IMR-90 (cell line): ENCODE results near the gene SLC9A9. TPM values are rescaled to one million over a fixed set of nuclear protein-coding genes. Genes with fewer than 3 reads are reported as not detected.

Experiments used
- ATAC-seq: fragments of 200-7000 bp; cut with Tn5 transposase; 2 replicates; pipeline ENCODE4 v1.9.1; 2020; ENCODE audit warnings: low read depth, mild to moderate bottlenecking, moderate library complexity
- BruUV-seq: library from RNA; stranded (reverse); fragments of 400-500 nt; replicated peaks from 2 replicates; lab custom pipeline; 2021; lab: Mats Ljungman, UMichigan
- CTCF ChIA-PET: fragments of 300-600 bp; formaldehyde crosslinking; extraction: SDS; loops from one replicate; lab custom pipeline; 2021; ENCODE audit warnings: antibody characterized with exemption; lab: Yijun Ruan, JAX
- POLR2A ChIA-PET: fragments of 300-600 bp; sonication (Branson Sonifier 250); formaldehyde crosslinking; loops from one replicate; lab custom pipeline; 2022; ENCODE audit warnings: antibody characterized with exemption; ENCODE audit not compliant: unreplicated experiment; lab: Charles Lee
- DNase-seq: peaks from one replicate; pipeline ENCODE4 v3.0.0; 2013
- H2AFZ ChIP-seq: replicated peaks from 2 replicates; pipeline ENCODE3; 2013; ENCODE audit warnings: low read length, mild to moderate bottlenecking; ENCODE audit not compliant: poor library complexity
- H2AK5ac ChIP-seq: 2 replicates; pipeline ENCODE4 v1.6.1; 2013; ENCODE audit warnings: low read depth, low read length, inconsistent platforms
- H2AK9ac ChIP-seq: replicated peaks from 2 replicates; pipeline ENCODE3; 2013; ENCODE audit warnings: mild to moderate bottlenecking, low read depth, low read length, moderate library complexity; ENCODE audit not compliant: poor library complexity
- H2BK120ac ChIP-seq: 2 replicates; pipeline ENCODE4 v1.6.1; 2013; ENCODE audit warnings: low read depth, low read length, inconsistent platforms
- H2BK15ac ChIP-seq: 3 replicates; pipeline ENCODE4 v1.6.1; 2013; ENCODE audit warnings: low read depth, low read length, inconsistent platforms
- H2BK20ac ChIP-seq: 2 replicates; pipeline ENCODE4 v1.6.1; 2013; ENCODE audit warnings: low read depth, mild to moderate bottlenecking, inconsistent platforms, low read length, moderate library complexity
- H2BK5ac ChIP-seq: 2 replicates; pipeline ENCODE4 v1.6.1; 2013; ENCODE audit warnings: mild to moderate bottlenecking, low read depth, low read length, inconsistent platforms; ENCODE audit not compliant: poor library complexity, severe bottlenecking
- H3K14ac ChIP-seq: replicated peaks from 2 replicates; pipeline ENCODE4 v1.6.1; 2013; ENCODE audit warnings: low read depth, low read length, inconsistent platforms
- H3K18ac ChIP-seq: 2 replicates; pipeline ENCODE4 v1.6.1; 2013; ENCODE audit warnings: low read depth, low read length, control low read depth
- H3K23ac ChIP-seq: 2 replicates; pipeline ENCODE4 v1.6.1; 2013; ENCODE audit warnings: low read depth, low read length, inconsistent platforms
- H3K27ac ChIP-seq: 2 replicates; pipeline ENCODE4 v1.5.1; 2013; ENCODE audit warnings: mild to moderate bottlenecking, control low read depth, low read length; ENCODE audit not compliant: insufficient read depth
- H3K27me3 ChIP-seq: 2 replicates; pipeline ENCODE4 v1.6.1; 2013; ENCODE audit warnings: low read length; ENCODE audit not compliant: control insufficient read depth, insufficient read depth
- H3K36me3 ChIP-seq: 2 replicates; pipeline ENCODE4 v1.6.1; 2013; ENCODE audit warnings: low read length, mixed read lengths; ENCODE audit not compliant: control insufficient read depth, insufficient read depth
- H3K4ac ChIP-seq: 2 replicates; pipeline ENCODE4 v1.6.1; 2013; ENCODE audit warnings: low read depth, low read length, inconsistent platforms
- H3K4me1 ChIP-seq: 2 replicates; pipeline ENCODE4 v1.6.1; 2013; ENCODE audit warnings: low read length, mixed read lengths; ENCODE audit not compliant: control insufficient read depth, insufficient read depth
- H3K4me2 ChIP-seq: 2 replicates; pipeline ENCODE4 v1.6.1; 2013; ENCODE audit warnings: low read depth, mild to moderate bottlenecking, control low read depth, low read length, moderate library complexity
- H3K4me3 ChIP-seq: 2 replicates; pipeline ENCODE4 v1.5.1; 2013; ENCODE audit warnings: low read depth, mild to moderate bottlenecking, control low read depth, low read length, moderate library complexity; ENCODE audit not compliant: insufficient read depth
- H3K56ac ChIP-seq: 2 replicates; pipeline ENCODE4 v1.6.1; 2013; ENCODE audit warnings: low read length, inconsistent platforms; ENCODE audit not compliant: insufficient read depth; ENCODE audit errors: extremely low read depth
- H3K79me1 ChIP-seq, 2 experiments: 2 replicates each; pipeline ENCODE4 v1.6.1; 2013; ENCODE audit warnings: low read length in 2 of 2, inconsistent platforms in 1 of 2, low read depth in 1 of 2
- H3K9ac ChIP-seq: 2 replicates; pipeline ENCODE4 v1.6.1; 2013; ENCODE audit warnings: low read depth, low read length, control low read depth
- H3K9me1 ChIP-seq: 2 replicates; pipeline ENCODE4 v1.6.1; 2013; ENCODE audit warnings: low read length, inconsistent platforms; ENCODE audit not compliant: insufficient read depth
- H3K9me3 ChIP-seq: 2 replicates; pipeline ENCODE4 v1.6.1; 2013; ENCODE audit warnings: low read length; ENCODE audit not compliant: control insufficient read depth, insufficient read depth
- H4K20me1 ChIP-seq: 2 replicates; pipeline ENCODE4 v1.6.1; 2013; ENCODE audit warnings: low read length, inconsistent platforms; ENCODE audit not compliant: insufficient read depth
- H4K5ac ChIP-seq: 2 replicates; pipeline ENCODE4 v1.6.1; 2013; ENCODE audit warnings: mild to moderate bottlenecking, low read depth, low read length, control low read depth
- H4K8ac ChIP-seq, 2 experiments: 2 replicates each; pipeline ENCODE4 v1.6.1; 2013; ENCODE audit warnings: low read depth in 2 of 2, low read length in 2 of 2, control low read depth in 1 of 2, inconsistent platforms in 1 of 2
- H4K91ac ChIP-seq: 2 replicates; pipeline ENCODE4 v1.6.1; 2013; ENCODE audit warnings: low read depth, low read length, inconsistent platforms; ENCODE audit not compliant: insufficient read depth
- BHLHE40 ChIP-seq: fragments of 150-350 bp; IDR thresholded peaks from 2 replicates; pipeline ENCODE4 v1.6.1; 2016; ENCODE audit warnings: mild to moderate bottlenecking, low read depth, low read length
- CEBPB ChIP-seq: IDR thresholded peaks from 2 replicates; pipeline ENCODE4 v1.6.1; 2012; ENCODE audit warnings: low read depth, low read length, improper control_type of control experiment
- CHD1 ChIP-seq: IDR thresholded peaks from 2 replicates; pipeline ENCODE4 v1.6.1; 2012; ENCODE audit warnings: low read depth, low read length, improper control_type of control experiment
- CTCF ChIP-seq: conservative IDR thresholded peaks from 2 replicates; pipeline ENCODE4 v1.5.1; 2012; ENCODE audit warnings: mild to moderate bottlenecking, low read depth, low read length, improper control_type of control experiment
- ELK1 ChIP-seq: fragments of 150-350 bp; IDR thresholded peaks from 2 replicates; pipeline ENCODE4 v1.6.1; 2016; ENCODE audit warnings: low read depth, mild to moderate bottlenecking, low read length, moderate library complexity, borderline replicate concordance
- FOS ChIP-seq: fragments of 150-350 bp; IDR thresholded peaks from 2 replicates; pipeline ENCODE4 v1.6.1; 2016; ENCODE audit warnings: low read depth, low read length
- MAFK ChIP-seq: IDR thresholded peaks from 2 replicates; pipeline ENCODE4 v1.6.1; 2012; ENCODE audit warnings: low read depth, low read length, improper control_type of control experiment
- MAZ ChIP-seq: IDR thresholded peaks from 2 replicates; pipeline ENCODE4 v1.6.1; 2012; ENCODE audit warnings: low read depth, mild to moderate bottlenecking, low read length, improper control_type of control experiment, moderate library complexity, borderline replicate concordance
- MXI1 ChIP-seq: IDR thresholded peaks from 2 replicates; pipeline ENCODE4 v1.6.1; 2012; ENCODE audit warnings: low read depth, mild to moderate bottlenecking, low read length, moderate library complexity, borderline replicate concordance
- NFE2L2 ChIP-seq: fragments of 150-350 bp; IDR thresholded peaks from 2 replicates; pipeline ENCODE4 v1.6.1; 2016; ENCODE audit warnings: low read depth, mild to moderate bottlenecking, low read length
- POLR2A ChIP-seq: IDR thresholded peaks from 2 replicates; pipeline ENCODE4 v1.6.1; 2012; ENCODE audit warnings: mild to moderate bottlenecking, low read depth, low read length
- RAD21 ChIP-seq: IDR thresholded peaks from 2 replicates; pipeline ENCODE4 v1.6.1; 2012; ENCODE audit warnings: low read length, improper control_type of control experiment
- RCOR1 ChIP-seq: IDR thresholded peaks from 2 replicates; pipeline ENCODE4 v1.6.1; 2012; ENCODE audit warnings: mild to moderate bottlenecking, low read length, improper control_type of control experiment; ENCODE audit not compliant: insufficient replicate concordance
- RFX5 ChIP-seq: IDR thresholded peaks from 2 replicates; pipeline ENCODE4 v1.8.0; 2012; ENCODE audit warnings: low read depth, mild to moderate bottlenecking, low read length, moderate library complexity
- SMC3 ChIP-seq: fragments of 150-350 bp; IDR thresholded peaks from 2 replicates; pipeline ENCODE4 v1.6.1; 2016; ENCODE audit warnings: low read depth, mild to moderate bottlenecking, antibody characterized with exemption, low read length, moderate library complexity
- USF2 ChIP-seq: fragments of 150-350 bp; IDR thresholded peaks from 2 replicates; pipeline ENCODE4 v1.6.1; 2017; ENCODE audit warnings: mild to moderate bottlenecking, antibody characterized with exemption, low read length, low read depth
- WGBS, 2 experiments: methylation state at CpG; one replicate each; pipeline versions ENCODE4 v1.1.5 to v1.1.7; 2013; ENCODE audit warnings: missing lambda C conversion rate in 2 of 2; ENCODE audit not compliant: insufficient read length in 1 of 2; ENCODE audit errors: extremely low coverage in 2 of 2; 5-methylcytosine and 5-hydroxymethylcytosine counted together
- dilution Hi-C: fragments of 300-500 bp; cut with HindIII; formaldehyde crosslinking; loops from one replicate; pipeline ENCODE4 v1.14.3; 2018; ENCODE audit warnings: low sequenced_read_pairs; ENCODE audit not compliant: unreplicated experiment
- in situ Hi-C: fragments of 300-500 bp; cut with MboI; formaldehyde crosslinking; loops from 3 replicates; pipeline ENCODE4 v1.14.3; 2019; ENCODE audit warnings: low sequenced_read_pairs, inconsistent platforms, mixed read lengths
- intact Hi-C: fragments of 100-400 bp; cut with micrococcal nuclease; formaldehyde crosslinking; loops from 2 replicates; pipeline ENCODE4 v1.10.0; 2022
- polyA plus RNA-seq, 3 experiments: library from polyadenylated mRNA; depleted of rRNA; stranded (reverse); fragments of >200 nt; gene quantifications; 2 replicates each; pipeline ENCODE4 v1.2.3, GENCODE V29; 2012; ENCODE audit warnings: low replicate concordance in 1 of 3
- total RNA-seq: library from RNA; depleted of rRNA; stranded (reverse); fragments of >200 nt; gene quantifications from 2 replicates; pipeline ENCODE4 v1.2.3, GENCODE V29; 2012

SLC9A9 gene
- total and polyA plus RNA-seq, 2 of the 4 experiments (the other 2 are of a cell fraction): 1.4 to 2.3 TPM

GRCh38 chr3:143294188-143294587 is 554.1 kb downstream of the SLC9A9 start:
- Histone ChIP-seq H3K36me3 (no peaks in the 10 kb centered on the region), H2AFZ (no peak overlapping the region), H3K9me1 (no peaks in the 10 kb centered on the region), H4K8ac (no peak overlapping the region), H2AK9ac (no peak overlapping the region), H3K9me3 (no peaks in the 10 kb centered on the region), H3K79me1 (no peaks in the 10 kb centered on the region), H3K27ac (no peak overlapping the region), H3K27me3 (peaks cover 3% of the 10 kb centered on the region; the same call in 1 of the 2 replicates), H3K4me3 (no peak overlapping the region), H4K20me1 (no peaks in the 10 kb centered on the region), H4K5ac (no peak overlapping the region), H3K4me1 (no peaks in the 10 kb centered on the region), H3K4ac (no peak overlapping the region), H2BK120ac (no peak overlapping the region), H3K4me2 (no peak overlapping the region), H3K9ac (no peak overlapping the region), H3K56ac (no peak overlapping the region), H2BK20ac (no peak overlapping the region), H2BK15ac (no peak overlapping the region), H3K14ac (no peak overlapping the region), H2BK5ac (no peak overlapping the region), H3K23ac (no peak overlapping the region), H4K91ac (no peak overlapping the region), H3K18ac (no peak overlapping the region), H2AK5ac (no peak overlapping the region)
- no CpG with 5 or more reads among the region's 5 CpGs for WGBS, 2 experiments
- intact Hi-C loops (no loop called here), dilution Hi-C loops (no loop called here), in situ Hi-C loops (no loop called here)
- ATAC-seq (no peak), DNase-seq (no peak)
- TF ChIP-seq RAD21 (no peak), USF2 (no peak), BHLHE40 (no peak), NFE2L2 (no peak), RCOR1 (no peak), MAFK (no peak), CTCF (no peak), ELK1 (no peak), POLR2A (no peak), RFX5 (no peak), CEBPB (no peak), SMC3 (no peak), MXI1 (no peak), CHD1 (no peak), MAZ (no peak), FOS (no peak)
- ChIA-PET CTCF (no interaction called here), POLR2A (no interaction called here)
- BruUV-seq: no TSS peak
